GM18502 (cell line): ENCODE measurements around the gene CDT1.
"Not testable (repeated sequence)": the region's sequence is repeated elsewhere in the genome, so short reads cannot be mapped to it uniquely, and the experiment has no call there.

ENCODE experiments used
- ATAC-seq: cut with Tn5 transposase; IDR thresholded peaks from one replicate; pipeline ENCODE4 v1.9.1; 2021; ENCODE audit warnings: mild to moderate bottlenecking; ENCODE audit not compliant: unreplicated experiment, poor library complexity

CDT1 gene

DNA sequence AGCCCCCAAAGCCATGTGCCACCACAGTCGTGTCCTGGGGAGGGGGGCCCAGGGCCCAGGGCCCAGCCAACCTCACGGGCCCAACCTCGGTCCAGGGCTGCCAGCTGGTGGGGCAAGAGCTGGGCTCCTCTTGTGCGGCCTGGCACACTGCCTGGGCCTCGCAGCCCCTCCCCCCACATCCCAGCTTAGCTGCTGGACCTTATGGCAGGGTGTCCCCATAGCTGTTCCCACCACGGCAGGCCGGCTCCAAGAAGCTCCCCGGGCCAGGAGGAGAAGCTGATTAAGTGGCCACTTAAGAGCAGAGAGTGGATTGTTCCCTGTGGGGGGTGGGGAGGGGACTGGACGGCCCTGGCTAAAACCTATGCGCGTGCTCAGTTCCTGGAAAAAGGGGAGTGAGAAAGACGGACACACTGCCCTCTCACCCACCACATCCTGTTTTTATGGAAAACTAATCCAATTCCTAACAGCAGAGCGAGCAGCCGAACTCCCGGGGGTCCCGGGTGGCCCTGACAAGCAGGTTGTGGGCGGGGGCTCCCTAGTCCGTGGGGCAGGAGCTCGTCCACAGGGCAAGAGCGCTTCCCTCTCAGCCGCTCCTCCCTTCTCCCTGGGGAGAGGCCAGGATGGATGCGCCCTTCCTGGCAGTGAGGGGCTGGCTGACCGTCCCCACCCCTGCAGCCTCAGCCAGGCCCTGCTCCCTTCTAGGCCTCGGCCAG lies 35.4 kb upstream of the CDT1 start:
- no peak for ATAC-seq

DNA sequence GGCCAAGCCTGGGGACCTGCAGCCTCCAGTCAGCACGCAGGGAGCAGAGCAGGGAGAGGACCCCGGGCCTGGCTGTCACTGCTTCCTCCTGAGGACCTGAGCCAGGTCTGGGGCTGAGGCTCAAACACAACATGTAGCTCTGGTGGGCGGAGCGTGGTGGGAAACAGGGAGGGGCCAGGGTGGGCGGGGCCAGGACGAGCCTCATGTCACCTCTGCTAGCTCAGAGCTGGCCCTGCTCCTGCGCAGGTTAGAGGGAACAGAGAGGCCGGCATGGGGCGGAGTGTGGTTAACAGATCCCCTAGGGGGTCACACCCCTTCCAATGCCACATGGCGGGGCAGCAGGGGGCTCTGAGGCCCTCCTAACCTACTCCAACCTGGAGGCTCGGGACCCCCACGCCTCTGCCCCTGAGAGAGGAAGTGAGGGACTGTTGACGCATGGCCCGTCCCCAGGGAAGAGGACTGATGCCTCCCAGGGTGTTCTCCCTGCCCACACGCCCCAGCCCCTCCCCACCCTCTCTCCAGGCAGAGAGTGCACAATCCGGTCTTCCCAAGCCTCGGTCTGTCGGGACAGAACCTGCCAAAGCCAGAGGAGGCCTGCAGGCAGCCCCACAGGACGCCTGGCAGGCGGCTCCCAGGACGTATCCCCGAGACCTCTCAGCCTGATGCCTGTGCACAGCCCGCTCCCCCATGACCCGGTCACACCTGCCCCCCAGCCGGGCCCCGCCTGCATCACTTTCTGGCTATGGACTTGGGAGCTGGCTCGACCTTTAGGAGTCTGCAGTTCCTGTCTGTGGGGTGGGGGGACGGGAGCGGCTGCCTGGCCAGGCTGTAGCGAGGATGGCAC lies 33.8 kb upstream of the CDT1 start:
- ATAC-seq = peak; percentile 43

DNA sequence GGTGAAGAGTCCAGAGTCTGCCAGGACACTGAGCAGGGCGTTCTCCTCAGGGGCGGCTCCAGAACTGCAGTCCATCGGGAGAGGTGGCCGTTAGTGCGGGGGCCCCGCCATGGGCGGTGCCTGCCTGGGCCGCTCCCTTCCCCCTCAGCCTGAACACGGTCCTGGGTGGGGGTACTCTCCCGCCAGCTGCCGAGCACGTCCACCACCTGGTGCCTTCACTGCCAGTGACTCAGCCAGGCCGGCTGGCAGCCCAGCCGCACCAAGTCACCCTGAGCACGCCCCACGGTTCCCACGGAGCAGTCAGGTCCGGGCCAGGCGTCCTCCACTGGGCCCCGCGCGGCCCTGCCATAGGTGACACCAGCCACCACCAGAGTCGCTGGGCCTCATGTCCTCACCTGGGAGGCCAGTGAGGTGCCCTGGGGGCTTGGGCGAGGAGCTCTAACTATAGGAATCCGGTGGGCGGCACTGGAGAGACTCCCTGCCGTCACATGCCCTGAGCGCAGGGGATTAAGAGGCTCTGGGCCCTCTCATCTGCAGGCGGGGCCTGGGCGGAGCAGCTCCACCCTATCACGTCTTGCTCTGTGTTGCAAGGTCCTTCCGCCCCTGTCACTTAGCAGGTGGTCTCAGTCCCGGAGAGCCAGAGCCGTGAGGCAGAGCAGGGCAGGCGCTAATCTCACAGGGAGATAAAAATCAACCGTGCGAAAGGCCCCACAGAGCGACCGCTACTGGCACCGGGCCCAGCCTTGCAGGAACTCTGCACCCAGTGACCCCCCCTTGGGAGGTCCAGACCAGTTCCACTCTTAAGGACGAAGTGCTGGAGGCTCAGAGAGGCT lies 32.9 kb upstream of the CDT1 start:
- ATAC-seq = no peak

DNA sequence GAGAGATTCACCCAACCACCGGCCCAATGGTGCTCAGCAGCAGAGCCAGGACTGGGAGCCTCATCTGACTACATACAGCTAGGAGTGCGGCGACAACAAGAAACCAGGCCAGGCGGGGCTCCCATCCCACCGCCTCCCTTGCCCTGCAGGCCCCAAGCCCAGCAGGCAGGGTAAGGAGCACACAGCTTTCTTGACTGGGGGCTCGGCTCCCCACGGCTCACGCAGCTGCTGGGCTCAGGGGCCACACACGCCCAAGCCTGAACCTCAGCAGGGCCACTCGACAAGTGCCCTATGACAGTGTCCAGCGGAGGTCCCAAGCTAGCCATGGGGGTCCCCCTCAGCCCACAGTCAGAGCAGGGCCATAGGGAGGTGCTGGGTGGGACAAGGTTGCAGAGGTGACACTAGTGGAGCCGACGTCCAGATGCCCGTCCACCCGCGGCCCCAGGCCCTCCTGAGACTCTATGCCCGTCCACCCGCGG lies 32.3 kb upstream of the CDT1 start:
- no peak for ATAC-seq

DNA sequence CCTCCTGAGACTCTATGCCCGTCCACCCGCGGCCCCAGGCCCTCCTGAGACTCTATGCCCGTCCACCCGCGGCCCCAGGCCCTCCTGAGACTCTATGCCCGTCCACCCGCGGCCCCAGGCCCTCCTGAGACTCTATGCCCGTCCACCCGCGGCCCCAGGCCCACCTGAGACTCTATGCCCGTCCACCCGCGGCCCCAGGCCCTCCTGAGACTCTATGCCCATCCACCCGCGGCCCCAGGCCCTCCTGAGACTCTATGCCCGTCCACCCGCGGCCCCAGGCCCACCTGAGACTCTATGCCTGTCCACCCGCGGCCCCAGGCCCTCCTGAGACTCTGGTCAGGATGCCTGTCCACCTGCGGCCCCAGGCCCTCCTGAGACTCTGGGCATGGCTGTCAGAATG lies 31.8 kb upstream of the CDT1 start:
- not testable (repeated sequence) for ATAC-seq

DNA sequence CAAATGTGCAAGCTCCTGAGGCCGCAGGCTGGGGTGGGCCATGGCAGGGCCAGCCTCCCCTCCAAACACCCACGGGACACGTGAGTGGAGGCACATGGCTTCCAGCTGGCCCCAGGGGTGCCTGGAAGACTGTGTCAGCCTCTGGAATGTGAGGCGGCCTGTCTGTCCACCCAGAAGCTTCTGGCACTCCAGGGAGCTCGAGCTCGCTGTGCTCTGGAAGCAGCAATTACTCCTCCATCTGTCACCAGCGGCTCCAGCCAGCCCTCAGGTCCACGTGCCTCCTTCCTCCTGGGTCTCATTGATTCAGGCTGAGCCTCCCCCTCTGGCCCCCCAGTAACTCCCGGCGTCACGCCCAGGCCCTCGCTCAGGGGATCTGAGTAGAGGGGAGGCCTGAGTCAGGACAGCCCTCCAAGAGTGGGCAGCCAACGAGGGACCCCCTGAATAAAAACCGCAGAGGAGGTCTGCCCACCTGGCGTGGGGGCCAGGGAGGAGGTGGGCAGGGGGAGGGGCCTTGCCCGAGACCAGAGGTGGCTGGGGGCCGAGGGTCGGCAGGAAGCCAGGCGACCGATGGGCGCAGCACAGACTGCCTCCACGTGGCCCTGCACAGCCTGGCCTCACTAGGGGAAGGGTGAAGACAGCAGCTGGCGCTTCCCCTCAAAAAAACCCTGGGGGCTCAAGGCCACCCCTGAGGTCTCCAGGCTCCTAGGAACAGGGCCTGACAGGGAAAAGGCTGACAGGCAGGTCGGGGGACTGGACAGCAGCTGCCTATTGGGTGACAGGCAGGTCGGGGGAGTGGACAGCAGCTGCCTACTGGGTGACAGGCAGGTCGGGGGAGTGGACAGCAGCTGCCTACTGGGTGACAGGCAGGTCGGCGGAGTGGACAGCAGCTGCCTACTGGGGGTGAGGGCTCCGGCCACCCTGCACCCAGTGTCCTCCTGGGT lies 30.4 kb upstream of the CDT1 start:
- no peak for ATAC-seq

DNA sequence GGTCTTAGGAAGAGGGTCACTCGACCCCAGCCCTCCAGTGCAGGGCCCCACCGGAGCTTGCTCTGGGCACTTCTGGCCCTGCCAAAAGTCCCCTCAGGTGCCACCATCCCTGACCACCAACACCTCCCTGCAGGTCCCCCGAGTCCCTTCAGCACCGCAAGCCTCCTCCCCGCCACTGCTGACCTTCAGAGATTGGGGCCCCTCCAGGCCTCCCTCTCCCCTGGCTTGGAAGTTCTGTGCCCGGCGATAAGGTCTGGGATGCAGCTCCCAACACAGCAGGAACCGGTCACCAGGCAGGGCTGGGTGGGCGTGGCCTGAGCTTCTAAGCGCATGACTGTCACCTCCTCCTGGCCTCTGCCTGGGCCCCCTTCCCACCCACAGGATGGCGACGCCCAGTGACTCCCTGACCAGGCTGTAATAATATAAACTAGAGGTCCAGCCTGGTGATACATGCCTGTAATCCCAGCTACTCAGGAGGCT lies 29.7 kb upstream of the CDT1 start:
- ATAC-seq = no peak

DNA sequence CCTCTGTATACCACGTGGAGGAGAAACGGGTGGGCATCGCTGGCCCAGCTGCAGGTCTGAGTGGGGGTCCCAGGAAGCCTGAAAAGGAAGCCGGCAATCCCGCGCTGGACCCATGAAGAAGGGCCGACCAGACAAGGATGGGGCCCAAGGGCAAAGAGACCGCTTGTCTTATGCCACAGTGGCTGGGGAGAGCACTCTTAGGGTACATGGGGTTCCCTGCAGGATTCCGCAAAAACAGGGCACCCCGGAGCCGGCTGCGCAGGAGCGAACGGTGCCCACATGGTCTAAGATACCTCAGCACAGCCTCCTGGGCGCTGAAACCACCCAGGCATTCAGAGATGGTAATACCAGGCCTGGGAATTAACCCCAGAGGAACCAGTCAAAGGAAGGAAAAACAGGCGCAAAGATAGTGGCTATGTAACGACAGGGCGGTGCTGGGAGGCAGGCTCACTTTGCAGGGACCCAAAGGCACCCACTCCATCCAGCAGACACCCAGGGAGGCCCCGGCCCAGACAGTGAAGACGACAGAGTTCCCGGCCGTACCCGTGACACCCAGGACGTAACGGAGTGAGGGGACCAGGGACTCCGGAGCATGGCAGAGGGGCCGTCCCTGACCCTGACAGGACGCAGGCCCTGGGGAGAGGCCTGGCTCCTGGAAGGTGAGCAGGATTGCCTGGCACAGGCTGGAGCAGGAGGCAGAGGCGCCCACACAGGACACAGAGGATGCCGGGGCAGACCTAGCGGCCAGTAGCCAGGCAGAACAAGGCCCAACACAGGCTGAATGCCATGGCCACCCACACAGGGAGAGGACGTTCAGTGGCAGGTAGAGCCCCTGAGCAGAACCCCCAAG lies 28.8 kb upstream of the CDT1 start:
- no peak for ATAC-seq

DNA sequence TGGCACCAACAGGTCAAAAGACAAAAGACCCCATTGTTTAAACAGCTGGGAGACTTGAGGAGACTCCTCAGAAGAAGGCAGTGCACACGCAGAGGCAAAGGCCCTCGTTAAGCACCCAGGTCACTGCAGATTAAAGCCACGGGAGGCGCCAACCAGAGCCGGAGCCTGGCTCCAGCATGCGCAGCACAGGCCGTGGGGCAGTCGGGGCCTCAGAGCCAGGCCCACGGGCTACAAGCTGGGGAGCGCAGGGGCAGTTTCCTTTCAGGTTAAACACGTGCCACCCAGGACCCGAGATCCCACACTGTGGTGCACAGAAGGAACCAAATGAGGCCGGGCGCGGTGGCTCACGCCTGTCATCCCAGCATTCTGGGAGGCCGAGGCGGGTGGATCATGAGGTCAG lies 27.8 kb upstream of the CDT1 start:
- no peak for ATAC-seq

DNA sequence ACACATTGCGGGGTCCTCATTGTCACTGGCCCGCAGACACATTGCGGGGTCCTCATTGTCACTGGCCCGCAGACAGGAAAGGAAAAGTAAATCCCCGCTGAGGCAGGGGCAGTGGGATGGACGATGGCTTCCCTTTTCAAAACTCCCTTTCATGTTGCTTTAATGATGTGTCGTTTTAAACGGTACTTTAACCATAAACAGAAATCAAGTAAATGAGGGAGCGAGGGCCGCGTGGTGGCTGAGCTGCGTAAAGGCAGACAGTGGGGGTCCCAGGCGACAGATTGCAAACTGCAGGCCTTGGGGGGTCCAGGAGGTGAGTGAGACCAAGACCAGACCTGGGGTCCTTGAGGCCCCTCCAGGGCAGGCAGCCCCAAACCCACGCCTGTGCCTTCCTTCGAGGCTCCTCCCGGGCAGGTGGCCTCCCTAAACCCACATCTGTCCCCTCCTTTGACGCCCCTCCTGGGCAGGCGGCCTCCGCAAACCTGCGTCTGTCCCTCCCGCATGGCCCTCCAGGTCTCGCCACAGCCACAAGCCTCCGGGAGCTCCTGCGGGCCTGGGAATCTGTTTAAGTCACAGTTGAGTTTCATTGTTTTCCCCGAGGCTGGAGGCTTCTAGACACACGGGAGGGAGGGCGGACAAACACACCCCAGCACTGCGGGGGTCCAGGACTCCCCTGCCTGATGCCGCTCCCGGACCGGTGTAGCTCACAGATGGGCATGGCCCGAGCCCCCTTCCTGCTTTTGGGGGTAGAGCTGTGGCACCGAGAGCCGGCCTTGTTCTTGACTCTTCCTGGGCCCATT lies 25.9 kb upstream of the CDT1 start:
- ATAC-seq = no peak

DNA sequence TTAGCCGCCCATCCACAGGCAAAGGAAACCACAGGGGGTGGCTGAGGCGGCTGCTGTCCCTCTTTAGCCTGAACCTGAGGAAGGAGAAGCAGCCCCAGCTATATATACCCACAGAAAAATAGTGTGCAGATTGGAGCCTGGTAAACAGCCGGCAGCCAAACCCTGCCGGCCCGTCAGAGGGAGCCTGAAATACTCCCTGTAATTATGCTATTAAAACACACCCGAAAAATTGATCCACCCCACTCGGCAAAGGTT lies 25.4 kb upstream of the CDT1 start:
- ATAC-seq = no peak

DNA sequence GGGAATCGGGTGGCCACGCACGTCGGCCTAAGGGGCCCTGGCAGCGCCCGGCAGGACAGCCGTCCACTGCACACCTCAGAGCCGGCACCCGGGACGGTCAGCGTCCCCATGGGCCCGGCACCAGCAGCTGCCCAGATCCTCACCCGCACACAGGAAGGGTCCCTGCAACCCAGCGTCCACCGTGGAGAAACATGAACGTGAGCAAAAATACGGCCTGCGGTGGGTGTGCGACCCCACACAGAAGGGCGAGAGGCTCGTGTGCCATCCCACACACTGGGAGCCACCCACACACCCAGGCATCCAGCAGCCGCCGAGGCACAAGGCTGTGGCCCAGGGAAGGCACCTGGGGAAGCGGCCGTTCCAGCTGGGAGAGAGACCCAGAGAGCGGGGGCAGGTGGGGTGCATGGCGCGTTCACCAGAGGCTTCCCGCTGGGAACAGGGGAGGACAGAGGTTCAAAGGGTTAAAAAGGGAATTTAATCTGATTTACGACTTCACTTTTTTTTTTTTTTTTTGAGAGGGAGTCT lies 25.0 kb upstream of the CDT1 start:
- no peak for ATAC-seq

DNA sequence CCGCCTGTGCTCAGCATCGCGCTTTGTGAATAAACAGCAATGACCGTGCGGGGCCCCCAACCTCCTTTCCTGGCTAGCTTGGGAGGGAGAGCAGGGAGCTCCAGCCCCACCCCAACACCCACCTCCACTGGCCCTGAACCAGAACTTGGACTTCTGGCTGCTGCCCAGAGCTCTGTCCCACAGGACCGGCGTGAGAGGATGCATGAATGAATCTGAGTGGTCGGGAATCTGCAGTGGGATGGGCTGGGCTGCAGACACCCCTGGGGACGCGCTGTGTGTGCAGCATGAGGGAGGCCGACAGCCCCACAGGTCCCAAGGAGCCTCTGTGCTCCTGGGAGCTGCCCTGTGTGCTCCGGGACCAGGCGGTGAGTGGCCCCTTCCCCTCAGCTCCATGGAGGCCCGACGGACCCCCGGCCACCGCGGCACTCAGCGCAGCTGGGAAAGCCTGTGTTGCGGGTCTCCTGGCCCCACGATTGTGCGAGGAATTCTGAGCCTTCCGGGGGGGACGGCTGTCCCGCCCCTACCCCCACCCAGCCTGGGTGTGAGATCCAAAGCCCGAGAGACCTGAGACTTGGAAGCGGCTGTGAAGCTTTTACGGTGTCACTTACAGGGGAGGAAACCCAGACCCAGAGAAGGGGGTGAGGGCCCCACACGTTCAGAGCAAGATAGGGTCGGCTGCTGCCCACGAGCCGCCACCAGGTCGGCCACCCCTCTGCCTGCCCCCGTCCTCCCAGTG lies 24.0 kb upstream of the CDT1 start:
- no peak for ATAC-seq

DNA sequence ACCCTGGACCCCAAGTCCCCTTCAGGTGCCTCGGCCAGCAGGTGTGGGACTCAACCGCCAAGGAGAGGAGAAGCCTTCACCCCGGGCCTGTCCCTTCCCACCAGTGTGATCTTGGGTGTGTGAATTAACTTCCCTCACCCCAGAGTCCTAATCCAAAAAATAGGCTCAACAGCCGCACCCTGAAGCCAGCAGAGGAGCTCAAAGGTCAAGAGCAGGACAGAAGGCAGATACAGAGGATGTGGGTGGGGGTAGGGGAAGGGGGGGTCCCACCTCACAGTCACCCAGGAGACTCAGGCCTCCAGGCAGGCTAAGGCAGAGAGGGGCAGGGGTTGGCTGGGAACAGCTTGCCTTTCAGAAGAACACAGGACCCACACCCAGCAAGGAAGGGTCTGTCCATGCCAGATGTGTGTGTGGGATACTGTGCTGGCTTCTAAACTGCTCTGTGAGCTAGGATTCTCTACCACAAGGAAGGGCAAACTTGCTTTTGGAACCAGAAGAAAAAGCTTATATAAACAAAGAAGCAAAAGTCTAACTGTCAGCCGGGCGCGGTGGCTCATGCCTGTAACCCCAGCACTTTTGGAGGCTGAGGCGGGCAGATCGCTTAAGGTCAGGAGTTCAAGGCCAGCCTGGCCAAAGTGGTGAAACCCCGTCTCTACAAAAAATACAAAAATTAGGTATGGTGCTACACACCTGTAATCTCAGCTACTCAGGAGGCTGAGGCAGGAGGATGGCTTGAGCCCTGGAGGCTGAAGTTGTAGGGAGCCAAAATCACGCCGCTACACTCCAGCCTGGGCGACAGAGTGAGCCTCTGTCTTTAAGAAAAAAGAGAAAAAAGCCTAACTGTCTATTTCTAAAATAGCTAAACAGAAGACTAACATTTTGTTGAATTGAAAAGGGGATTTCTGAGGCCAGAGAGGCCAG lies 23.2 kb upstream of the CDT1 start:
- no peak for ATAC-seq

DNA sequence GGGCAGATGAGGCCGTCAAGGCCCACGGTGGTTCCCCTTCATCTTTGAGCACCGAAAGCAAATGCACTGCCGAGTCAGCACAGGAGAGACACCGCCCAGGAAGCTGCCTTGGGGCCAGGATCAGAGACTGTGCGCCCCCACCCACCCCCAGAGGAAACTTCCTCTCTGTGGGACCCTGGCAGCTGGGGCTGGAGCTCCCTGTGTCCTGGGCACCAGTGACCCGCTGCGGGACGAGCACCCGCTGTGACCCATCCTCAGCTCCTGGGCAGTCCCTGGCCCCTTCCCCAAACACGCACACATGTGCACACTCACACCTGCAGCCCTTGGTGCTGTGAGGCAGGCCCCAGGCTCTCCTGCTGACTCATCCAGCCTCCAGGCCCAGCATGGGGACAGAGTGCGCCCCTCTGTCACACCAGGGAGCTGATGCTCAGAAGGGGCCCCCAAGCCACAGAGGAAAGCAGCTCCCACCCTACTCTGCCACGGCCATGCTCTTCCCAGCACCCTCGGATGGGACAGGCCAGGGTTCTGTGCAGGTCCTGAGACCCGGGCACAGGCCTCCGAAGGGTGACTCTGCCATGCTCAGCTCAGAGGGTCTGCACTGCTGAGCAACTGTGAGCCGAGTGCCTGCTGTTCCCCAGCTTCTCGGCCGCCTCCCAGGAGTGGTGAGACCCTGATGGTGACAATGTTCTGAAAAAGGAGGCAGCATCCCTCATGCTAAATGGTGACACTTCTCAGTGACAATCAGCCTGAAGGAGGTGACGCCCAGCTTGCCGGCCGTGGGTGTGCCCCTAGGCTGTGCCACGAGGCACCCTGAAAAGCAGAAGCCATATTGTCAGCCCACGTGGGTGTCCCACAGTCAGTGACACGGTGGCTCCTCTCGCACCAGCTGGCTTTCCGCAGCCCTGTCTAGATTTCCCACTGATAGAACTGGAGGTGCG lies 22.2 kb upstream of the CDT1 start:
- ATAC-seq = no peak
